ENCODE results near the gene GABBR2.

DNA sequence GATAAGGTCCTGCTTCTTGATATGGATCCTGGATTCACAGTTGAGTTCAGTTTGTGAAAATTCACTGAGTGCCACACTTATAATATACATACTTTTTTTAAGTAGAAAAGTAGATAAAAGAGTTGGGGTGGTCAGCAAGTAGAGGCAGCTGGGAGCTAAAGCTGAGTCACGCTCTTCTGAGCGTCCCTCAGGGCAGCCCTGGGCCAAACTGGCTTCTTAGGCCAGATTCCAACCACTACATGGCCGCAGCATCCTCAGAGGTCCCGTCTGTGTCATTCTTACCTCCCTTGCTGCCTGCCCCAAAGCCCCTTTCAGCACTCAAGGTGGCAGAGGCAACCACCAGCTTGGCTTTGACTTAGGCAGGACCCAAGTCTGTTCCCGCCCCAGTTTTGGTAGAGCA is 329.9 kb downstream of the GABBR2 start:
- TF ChIP-seq, protein P1, sequence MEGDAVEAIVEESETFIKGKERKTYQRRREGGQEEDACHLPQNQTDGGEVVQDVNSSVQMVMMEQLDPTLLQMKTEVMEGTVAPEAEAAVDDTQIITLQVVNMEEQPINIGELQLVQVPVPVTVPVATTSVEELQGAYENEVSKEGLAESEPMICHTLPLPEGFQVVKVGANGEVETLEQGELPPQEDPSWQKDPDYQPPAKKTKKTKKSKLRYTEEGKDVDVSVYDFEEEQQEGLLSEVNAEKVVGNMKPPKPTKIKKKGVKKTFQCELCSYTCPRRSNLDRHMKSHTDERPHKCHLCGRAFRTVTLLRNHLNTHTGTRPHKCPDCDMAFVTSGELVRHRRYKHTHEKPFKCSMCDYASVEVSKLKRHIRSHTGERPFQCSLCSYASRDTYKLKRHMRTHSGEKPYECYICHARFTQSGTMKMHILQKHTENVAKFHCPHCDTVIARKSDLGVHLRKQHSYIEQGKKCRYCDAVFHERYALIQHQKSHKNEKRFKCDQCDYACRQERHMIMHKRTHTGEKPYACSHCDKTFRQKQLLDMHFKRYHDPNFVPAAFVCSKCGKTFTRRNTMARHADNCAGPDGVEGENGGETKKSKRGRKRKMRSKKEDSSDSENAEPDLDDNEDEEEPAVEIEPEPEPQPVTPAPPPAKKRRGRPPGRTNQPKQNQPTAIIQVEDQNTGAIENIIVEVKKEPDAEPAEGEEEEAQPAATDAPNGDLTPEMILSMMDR (conservative IDR thresholded peaks at IDR 0.05) = no peak
- TF ChIP-seq EZH2 (IDR thresholded peaks at IDR 0.05; ENCODE audit: low read depth) = no peak
